HepG2 (cell line): ENCODE results near the gene P4HTM. TPM values are rescaled to one million over a fixed set of nuclear protein-coding genes. Genes with fewer than 3 reads are reported as not detected.

Source experiments
- AKAP8 ChIP-seq: sonication (generic); formaldehyde crosslinking; IDR thresholded peaks from 2 replicates; pipeline ENCODE4 v1.5.1; 2020; ENCODE audit warnings: mild to moderate bottlenecking, missing genetic modification reagents
- CHD4 ChIP-seq: fragments of 200-600 bp; sonication (generic); IDR thresholded peaks from 2 replicates; pipeline ENCODE4 v1.7.0; 2017; ENCODE audit warnings: mild to moderate bottlenecking, low read length, borderline replicate concordance
- ESRRA ChIP-seq: sonication (generic); formaldehyde crosslinking; IDR thresholded peaks from 2 replicates; pipeline ENCODE4 v1.5.1; 2020; ENCODE audit warnings: mild to moderate bottlenecking, low read depth, missing genetic modification reagents
- KLF9 ChIP-seq: IDR thresholded peaks from 2 replicates; pipeline ENCODE4 v1.6.1; 2016; ENCODE audit warnings: low read depth
- LCORL ChIP-seq, 2 experiments: fragments of 450-650 bp in 1 of 2; sonication (generic) in 1 of 2; formaldehyde crosslinking in 1 of 2; IDR thresholded peaks; 2 replicates each; pipeline versions ENCODE4 v1.5.0 to v1.6.1; 2017 to 2020; ENCODE audit warnings: antibody characterized with exemption in 1 of 2, missing genetic modification reagents in 1 of 2
- MAF1 ChIP-seq: sonication (generic); formaldehyde crosslinking; IDR thresholded peaks from 2 replicates; pipeline ENCODE4 v1.5.0; 2020; ENCODE audit warnings: missing genetic modification reagents, borderline replicate concordance
- PAF1 ChIP-seq: IDR thresholded peaks from 2 replicates; pipeline ENCODE4 v1.6.1; 2016; ENCODE audit warnings: missing genetic modification reagents, missing compliant biosample characterization
- RARA ChIP-seq: IDR thresholded peaks from 2 replicates; pipeline ENCODE4 v1.6.1; 2016; ENCODE audit warnings: missing genetic modification reagents, missing compliant biosample characterization
- TEAD3 ChIP-seq: optimal IDR thresholded peaks from 2 replicates; pipeline ENCODE3; 2016; ENCODE audit warnings: borderline replicate concordance
- U2AF1 ChIP-seq: fragments of 200-400 bp; formaldehyde crosslinking; optimal IDR thresholded peaks from 2 replicates; pipeline ENCODE3; 2017; ENCODE audit warnings: mild to moderate bottlenecking, low read depth, low read length
- ZFP37 ChIP-seq: sonication (generic); formaldehyde crosslinking; IDR thresholded peaks from 2 replicates; pipeline ENCODE4 v1.4.0; 2020; ENCODE audit warnings: missing genetic modification reagents, borderline replicate concordance
- ZNF430 ChIP-seq: sonication (generic); formaldehyde crosslinking; IDR thresholded peaks from 2 replicates; pipeline ENCODE4 v1.9.0; 2021; ENCODE audit warnings: mild to moderate bottlenecking, missing genetic modification reagents
- ZNF441 ChIP-seq: sonication (generic); formaldehyde crosslinking; IDR thresholded peaks from 2 replicates; pipeline ENCODE4 v1.7.0; 2021; ENCODE audit warnings: missing genetic modification reagents, borderline replicate concordance
- polyA plus RNA-seq, 8 experiments: library from polyadenylated mRNA; depleted of rRNA in 3 of 8; stranded (reverse) in 7 of 8; unstranded in 1 of 8; fragments of >200 nt; fragmentation: Illumina TruSeq in 4 of 8; extraction: Trizol in 4 of 8; gene quantifications; 2 replicates each; pipeline versions ENCODE4 v1.2.1 to v1.2.3, GENCODE V29; 2011 to 2016; ENCODE audit warnings: low read depth in 4 of 8, missing spikeins in 1 of 8, mixed read lengths in 1 of 8; ENCODE audit not compliant: insufficient read depth in 1 of 8
- total RNA-seq, 5 experiments: library from RNA; depleted of rRNA; stranded (reverse); fragments of >200 nt; fragmentation: Illumina TruSeq; extraction: Trizol; gene quantifications; 2 replicates each; pipeline ENCODE4 v1.2.3, GENCODE V29; 2016; ENCODE audit warnings: low read depth in 1 of 5
- TF ChIP-seq, protein P1 (sequence below): IDR thresholded peaks from 2 replicates; pipeline ENCODE4 v1.6.1; 2016; ENCODE audit warnings: mild to moderate bottlenecking, missing biosample characterization, missing genetic modification reagents
- TF ChIP-seq, protein P2 (sequence below): sonication (generic); formaldehyde crosslinking; IDR thresholded peaks from one replicate; pipeline ENCODE4 v1.5.1; 2020; ENCODE audit warnings: mild to moderate bottlenecking, missing genetic modification reagents; ENCODE audit errors: not compliant biosample characterization
- TF ChIP-seq, protein P3 (sequence below): sonication (generic); formaldehyde crosslinking; IDR thresholded peaks from 2 replicates; pipeline ENCODE4 v1.5.0; 2020; ENCODE audit warnings: missing genetic modification reagents, mild to moderate bottlenecking, borderline replicate concordance
- TF ChIP-seq, protein P4 (sequence below): sonication (generic); formaldehyde crosslinking; IDR thresholded peaks from 2 replicates; pipeline ENCODE4 v1.9.0; 2022; ENCODE audit warnings: missing genetic modification reagents, mild to moderate bottlenecking, borderline replicate concordance

Gene P4HTM
- total and polyA plus RNA-seq, 2 of the 13 experiments (the other 11 are each of a cell fraction or from before 2014, with no cell fraction given), result 0.01 TPM; not detected in 1

DNA sequence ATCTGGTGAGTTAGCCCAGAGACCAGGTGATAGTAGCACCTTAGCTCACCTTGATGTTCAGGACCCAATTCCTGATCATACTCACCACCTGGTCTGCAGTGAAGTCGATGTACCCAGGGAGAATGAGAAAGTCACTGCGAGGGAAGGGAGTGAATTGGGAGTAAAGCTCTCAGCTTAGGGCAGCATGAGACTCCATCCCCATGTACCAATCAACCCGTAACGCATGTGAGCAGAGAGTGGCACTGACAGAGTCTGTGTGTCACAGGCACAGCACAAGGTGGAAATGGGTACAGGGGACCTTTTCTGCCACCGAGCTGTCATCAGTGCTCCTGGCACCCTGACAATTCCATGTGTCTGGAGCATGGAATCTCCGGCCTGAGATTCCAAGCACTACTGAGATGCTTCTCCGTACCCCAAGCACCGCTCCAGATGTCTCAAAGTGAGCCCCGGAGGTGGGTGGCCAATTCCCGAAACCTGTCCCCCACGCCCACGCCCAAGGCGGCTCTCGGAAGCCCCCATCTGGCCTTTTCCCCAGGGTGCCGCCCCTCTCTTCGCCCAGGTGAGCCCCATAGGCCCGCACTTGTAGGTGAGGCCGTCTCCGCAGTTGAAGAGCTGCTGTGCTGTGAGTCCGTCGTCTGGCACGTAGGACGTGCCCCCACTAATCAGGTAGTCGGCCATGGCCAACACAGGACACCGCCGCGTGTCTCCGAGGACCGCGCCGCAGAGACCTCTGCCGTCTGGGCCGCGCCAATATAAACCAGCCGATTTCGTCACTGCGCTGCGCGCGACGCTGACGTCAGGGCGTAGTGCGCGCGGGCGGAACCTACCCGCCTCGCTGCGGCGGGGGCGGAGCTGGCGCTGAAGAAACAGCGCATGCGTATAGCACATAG, 38.9 kb downstream of the P4HTM start, which contains the start of gene IMPDH2 (continued):
- peak; percentile 97 for TF ChIP-seq PAF1
- TF ChIP-seq, protein P1, sequence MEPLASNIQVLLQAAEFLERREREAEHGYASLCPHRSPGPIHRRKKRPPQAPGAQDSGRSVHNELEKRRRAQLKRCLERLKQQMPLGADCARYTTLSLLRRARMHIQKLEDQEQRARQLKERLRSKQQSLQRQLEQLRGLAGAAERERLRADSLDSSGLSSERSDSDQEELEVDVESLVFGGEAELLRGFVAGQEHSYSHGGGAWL (CRISPR knock-in tag), result peak; percentile 90; the same call in 1 of the 2 replicates
- TF ChIP-seq CHD4, result no peak
- TF ChIP-seq AKAP8, result peak; percentile 99
- TF ChIP-seq, protein P2, sequence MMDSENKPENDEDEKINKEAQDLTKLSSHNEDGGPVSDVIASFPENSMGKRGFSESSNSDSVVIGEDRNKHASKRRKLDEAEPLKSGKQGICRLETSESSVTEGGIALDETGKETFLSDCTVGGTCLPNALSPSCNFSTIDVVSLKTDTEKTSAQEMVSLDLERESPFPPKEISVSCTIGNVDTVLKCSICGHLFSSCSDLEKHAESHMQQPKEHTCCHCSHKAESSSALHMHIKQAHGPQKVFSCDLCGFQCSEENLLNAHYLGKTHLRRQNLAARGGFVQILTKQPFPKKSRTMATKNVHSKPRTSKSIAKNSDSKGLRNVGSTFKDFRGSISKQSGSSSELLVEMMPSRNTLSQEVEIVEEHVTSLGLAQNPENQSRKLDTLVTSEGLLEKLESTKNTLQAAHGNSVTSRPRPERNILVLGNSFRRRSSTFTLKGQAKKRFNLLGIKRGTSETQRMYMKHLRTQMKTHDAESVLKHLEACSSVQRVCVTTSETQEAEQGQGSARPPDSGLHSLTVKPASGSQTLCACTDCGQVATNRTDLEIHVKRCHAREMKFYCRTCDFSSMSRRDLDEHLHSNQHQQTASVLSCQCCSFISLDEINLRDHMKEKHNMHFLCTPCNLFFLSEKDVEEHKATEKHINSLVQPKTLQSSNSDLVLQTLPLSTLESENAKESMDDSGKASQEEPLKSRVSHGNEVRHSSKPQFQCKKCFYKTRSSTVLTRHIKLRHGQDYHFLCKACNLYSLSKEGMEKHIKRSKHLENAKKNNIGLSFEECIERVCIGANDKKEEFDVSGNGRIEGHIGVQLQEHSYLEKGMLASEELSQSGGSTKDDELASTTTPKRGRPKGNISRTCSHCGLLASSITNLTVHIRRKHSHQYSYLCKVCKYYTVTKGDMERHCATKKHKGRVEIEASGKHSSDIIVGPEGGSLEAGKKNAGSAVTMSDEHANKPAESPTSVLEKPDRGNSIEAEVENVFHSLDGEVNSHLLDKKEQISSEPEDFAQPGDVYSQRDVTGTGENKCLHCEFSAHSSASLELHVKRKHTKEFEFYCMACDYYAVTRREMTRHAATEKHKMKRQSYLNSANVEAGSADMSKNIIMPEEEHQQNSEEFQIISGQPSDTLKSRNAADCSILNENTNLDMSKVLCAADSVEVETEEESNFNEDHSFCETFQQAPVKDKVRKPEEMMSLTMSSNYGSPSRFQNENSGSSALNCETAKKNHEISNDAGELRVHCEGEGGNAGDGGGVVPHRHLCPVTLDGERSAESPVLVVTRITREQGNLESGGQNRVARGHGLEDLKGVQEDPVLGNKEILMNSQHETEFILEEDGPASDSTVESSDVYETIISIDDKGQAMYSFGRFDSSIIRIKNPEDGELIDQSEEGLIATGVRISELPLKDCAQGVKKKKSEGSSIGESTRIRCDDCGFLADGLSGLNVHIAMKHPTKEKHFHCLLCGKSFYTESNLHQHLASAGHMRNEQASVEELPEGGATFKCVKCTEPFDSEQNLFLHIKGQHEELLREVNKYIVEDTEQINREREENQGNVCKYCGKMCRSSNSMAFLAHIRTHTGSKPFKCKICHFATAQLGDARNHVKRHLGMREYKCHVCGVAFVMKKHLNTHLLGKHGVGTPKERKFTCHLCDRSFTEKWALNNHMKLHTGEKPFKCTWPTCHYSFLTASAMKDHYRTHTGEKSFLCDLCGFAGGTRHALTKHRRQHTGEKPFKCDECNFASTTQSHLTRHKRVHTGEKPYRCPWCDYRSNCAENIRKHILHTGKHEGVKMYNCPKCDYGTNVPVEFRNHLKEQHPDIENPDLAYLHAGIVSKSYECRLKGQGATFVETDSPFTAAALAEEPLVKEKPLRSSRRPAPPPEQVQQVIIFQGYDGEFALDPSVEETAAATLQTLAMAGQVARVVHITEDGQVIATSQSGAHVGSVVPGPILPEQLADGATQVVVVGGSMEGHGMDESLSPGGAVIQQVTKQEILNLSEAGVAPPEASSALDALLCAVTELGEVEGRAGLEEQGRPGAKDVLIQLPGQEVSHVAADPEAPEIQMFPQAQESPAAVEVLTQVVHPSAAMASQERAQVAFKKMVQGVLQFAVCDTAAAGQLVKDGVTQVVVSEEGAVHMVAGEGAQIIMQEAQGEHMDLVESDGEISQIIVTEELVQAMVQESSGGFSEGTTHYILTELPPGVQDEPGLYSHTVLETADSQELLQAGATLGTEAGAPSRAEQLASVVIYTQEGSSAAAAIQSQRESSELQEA (CRISPR knock-in tag), result peak; percentile 71
- TF ChIP-seq ZNF430 (CRISPR knock-in tag), result peak; percentile 97
- peak; percentile 81; the same call in 1 of the 2 replicates for TF ChIP-seq ZNF441 (CRISPR knock-in tag)
- TF ChIP-seq, protein P3, sequence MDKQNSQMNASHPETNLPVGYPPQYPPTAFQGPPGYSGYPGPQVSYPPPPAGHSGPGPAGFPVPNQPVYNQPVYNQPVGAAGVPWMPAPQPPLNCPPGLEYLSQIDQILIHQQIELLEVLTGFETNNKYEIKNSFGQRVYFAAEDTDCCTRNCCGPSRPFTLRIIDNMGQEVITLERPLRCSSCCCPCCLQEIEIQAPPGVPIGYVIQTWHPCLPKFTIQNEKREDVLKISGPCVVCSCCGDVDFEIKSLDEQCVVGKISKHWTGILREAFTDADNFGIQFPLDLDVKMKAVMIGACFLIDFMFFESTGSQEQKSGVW (CRISPR knock-in tag), result no peak
- TF ChIP-seq ESRRA (CRISPR knock-in tag), result no peak
- TF ChIP-seq KLF9 (CRISPR knock-in tag), result no peak
- peak; percentile 40; the same call in 1 of the 2 replicates for TF ChIP-seq RARA (CRISPR knock-in tag)
- TF ChIP-seq MAF1 (CRISPR knock-in tag), result peak; percentile 74; the same call in 1 of the 2 replicates
- peak; percentile 69 for TF ChIP-seq TEAD3
- no peak for TF ChIP-seq LCORL (IDR thresholded peaks at IDR 0.05)
- 0 out of 2 replicates have a peak, but pooled peaks have one; percentile 50 for TF ChIP-seq LCORL (CRISPR knock-in tag; IDR thresholded peaks at IDR 0.05)
- TF ChIP-seq U2AF1, result peak; percentile 30
- TF ChIP-seq ZFP37, result peak; percentile 93
- TF ChIP-seq, protein P4, sequence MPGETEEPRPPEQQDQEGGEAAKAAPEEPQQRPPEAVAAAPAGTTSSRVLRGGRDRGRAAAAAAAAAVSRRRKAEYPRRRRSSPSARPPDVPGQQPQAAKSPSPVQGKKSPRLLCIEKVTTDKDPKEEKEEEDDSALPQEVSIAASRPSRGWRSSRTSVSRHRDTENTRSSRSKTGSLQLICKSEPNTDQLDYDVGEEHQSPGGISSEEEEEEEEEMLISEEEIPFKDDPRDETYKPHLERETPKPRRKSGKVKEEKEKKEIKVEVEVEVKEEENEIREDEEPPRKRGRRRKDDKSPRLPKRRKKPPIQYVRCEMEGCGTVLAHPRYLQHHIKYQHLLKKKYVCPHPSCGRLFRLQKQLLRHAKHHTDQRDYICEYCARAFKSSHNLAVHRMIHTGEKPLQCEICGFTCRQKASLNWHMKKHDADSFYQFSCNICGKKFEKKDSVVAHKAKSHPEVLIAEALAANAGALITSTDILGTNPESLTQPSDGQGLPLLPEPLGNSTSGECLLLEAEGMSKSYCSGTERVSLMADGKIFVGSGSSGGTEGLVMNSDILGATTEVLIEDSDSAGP (CRISPR knock-in tag), result peak; percentile 95
